ENCODE data around the gene CPLX4.

- no peak for TF ChIP-seq YY1 (IDR thresholded peaks at IDR 0.05; ENCODE audit: insufficient read depth, insufficient read length)
- no peak for TF ChIP-seq ZNF274 (IDR thresholded peaks at IDR 0.05; ENCODE audit: low read depth, low read length)
- TF ChIP-seq SUZ12 (IDR thresholded peaks at IDR 0.05; ENCODE audit: extremely low read depth, insufficient read depth, insufficient read length): no peak
Measured at GRCh38 chr18:59264121-59264571, 54.3 kb downstream of the CPLX4 start.

Measured in NT2/D1 (cell line).